Mesenchymal stem cell (in vitro differentiated cells and primary cell): ENCODE measurements around the gene FMN1.
A peak's percentile ranks its signal among the peaks of the same experiment; 100 is the strongest.

Source experiments
- DNase-seq: peaks from one replicate; pipeline ENCODE4 v3.0.0-alpha.2; 2013
- H2AFZ ChIP-seq: one replicate; pipeline ENCODE4 v1.6.1; 2013; ENCODE audit warnings: low read depth, mild to moderate bottlenecking, control low read depth, inconsistent platforms, low read length, moderate library complexity
- H2AK5ac ChIP-seq: 2 replicates; pipeline ENCODE4 v1.6.1; 2013; ENCODE audit warnings: low read length, moderate library complexity, mild to moderate bottlenecking, inconsistent platforms; ENCODE audit not compliant: severe bottlenecking
- H2BK120ac ChIP-seq: one replicate; pipeline ENCODE4 v1.6.1; 2013; ENCODE audit warnings: low read depth, mild to moderate bottlenecking, inconsistent platforms, low read length, moderate library complexity
- H2BK12ac ChIP-seq, 2 experiments: one replicate each; pipeline ENCODE4 v1.6.1; 2013; ENCODE audit warnings: inconsistent platforms in 2 of 2, low read length in 2 of 2, mild to moderate bottlenecking in 2 of 2, moderate library complexity in 2 of 2, control low read depth in 1 of 2
- H2BK15ac ChIP-seq: one replicate; pipeline ENCODE4 v1.6.1; 2013; ENCODE audit warnings: mild to moderate bottlenecking, low read depth, inconsistent platforms; ENCODE audit not compliant: poor library complexity, severe bottlenecking
- H2BK5ac ChIP-seq: 2 replicates; pipeline ENCODE4 v1.6.1; 2013; ENCODE audit warnings: low read depth, mild to moderate bottlenecking, low read length, control low read depth, inconsistent platforms; ENCODE audit not compliant: poor library complexity, severe bottlenecking
- H3K14ac ChIP-seq, 2 experiments: one replicate each; pipeline ENCODE4 v1.6.1; 2013; ENCODE audit warnings: inconsistent platforms in 2 of 2, low read length in 2 of 2, control low read depth in 1 of 2, mild to moderate bottlenecking in 1 of 2, moderate library complexity in 1 of 2
- H3K18ac ChIP-seq, 2 experiments: one replicate each; pipeline ENCODE4 v1.6.1; 2013; ENCODE audit warnings: inconsistent platforms in 2 of 2, low read length in 2 of 2, control low read depth in 1 of 2, low read depth in 1 of 2, mild to moderate bottlenecking in 1 of 2
- H3K23ac ChIP-seq, 2 experiments: one replicate each; pipeline ENCODE4 v1.6.1; 2013; ENCODE audit warnings: inconsistent platforms in 2 of 2, low read length in 2 of 2, mild to moderate bottlenecking in 2 of 2, moderate library complexity in 2 of 2, control low read depth in 1 of 2
- H3K27ac ChIP-seq: 2 replicates; pipeline ENCODE4 v1.5.1; 2013; ENCODE audit warnings: mild to moderate bottlenecking, moderate library complexity, low read length, control low read depth, inconsistent platforms; ENCODE audit not compliant: poor library complexity, severe bottlenecking
- H3K27me3 ChIP-seq, 2 experiments: 2 replicates each; pipeline versions ENCODE4 v1.6.1 to v1.7.0; 2013; ENCODE audit warnings: low read length in 2 of 2, mild to moderate bottlenecking in 2 of 2, moderate library complexity in 2 of 2, control low read depth in 1 of 2, inconsistent platforms in 1 of 2; ENCODE audit not compliant: control insufficient read depth in 1 of 2, insufficient read depth in 1 of 2
- H3K36me3 ChIP-seq, 2 experiments: 2 replicates each; pipeline versions ENCODE4 v1.6.1 to v1.7.0; 2013; ENCODE audit warnings: low read length in 2 of 2, control low read depth in 1 of 2, inconsistent platforms in 1 of 2, low read depth in 1 of 2, mild to moderate bottlenecking in 1 of 2; ENCODE audit not compliant: insufficient read depth in 2 of 2, control insufficient read depth in 1 of 2
- H3K4ac ChIP-seq, 2 experiments: one replicate each; pipeline ENCODE4 v1.6.1; 2013; ENCODE audit warnings: inconsistent platforms in 2 of 2, low read length in 2 of 2, mild to moderate bottlenecking in 2 of 2, moderate library complexity in 2 of 2, control low read depth in 1 of 2, low read depth in 1 of 2
- H3K4me1 ChIP-seq: 2 replicates; pipeline ENCODE4 v1.6.1; 2013; ENCODE audit warnings: low read depth, low read length, control low read depth; ENCODE audit not compliant: control insufficient read depth, insufficient read depth
- H3K4me2 ChIP-seq: 2 replicates; pipeline ENCODE4 v1.6.1; 2013; ENCODE audit warnings: low read length, mild to moderate bottlenecking, inconsistent platforms; ENCODE audit not compliant: poor library complexity, severe bottlenecking
- H3K4me3 ChIP-seq, 2 experiments: 2 replicates each; pipeline versions ENCODE4 v1.5.1 to v1.7.0; 2013; ENCODE audit warnings: low read length in 2 of 2, mild to moderate bottlenecking in 2 of 2, control low read depth in 1 of 2, low read depth in 1 of 2; ENCODE audit not compliant: insufficient read depth in 1 of 2
- H3K79me1 ChIP-seq: replicated peaks from 2 replicates; pipeline ENCODE4 v1.6.1; 2013; ENCODE audit warnings: mild to moderate bottlenecking, control low read depth, low read length, inconsistent platforms; ENCODE audit not compliant: poor library complexity, severe bottlenecking
- H3K9ac ChIP-seq: 2 replicates; pipeline ENCODE4 v1.7.0; 2013; ENCODE audit warnings: mild to moderate bottlenecking, low read length, moderate library complexity
- H3K9me3 ChIP-seq: 2 replicates; pipeline ENCODE4 v1.7.0; 2013; ENCODE audit warnings: mild to moderate bottlenecking, low read length; ENCODE audit not compliant: control insufficient read depth
- H4K8ac ChIP-seq: one replicate; pipeline ENCODE4 v1.6.1; 2013; ENCODE audit warnings: inconsistent platforms, mild to moderate bottlenecking, low read length, moderate library complexity
- H4K91ac ChIP-seq: one replicate; pipeline ENCODE4 v1.6.1; 2013; ENCODE audit warnings: mild to moderate bottlenecking, low read length, inconsistent platforms
- WGBS: methylation state at CpG from one replicate; pipeline ENCODE4 v1.1.7; 2013; ENCODE audit warnings: mixed read lengths; 5-methylcytosine and 5-hydroxymethylcytosine counted together

Gene FMN1

DNA sequence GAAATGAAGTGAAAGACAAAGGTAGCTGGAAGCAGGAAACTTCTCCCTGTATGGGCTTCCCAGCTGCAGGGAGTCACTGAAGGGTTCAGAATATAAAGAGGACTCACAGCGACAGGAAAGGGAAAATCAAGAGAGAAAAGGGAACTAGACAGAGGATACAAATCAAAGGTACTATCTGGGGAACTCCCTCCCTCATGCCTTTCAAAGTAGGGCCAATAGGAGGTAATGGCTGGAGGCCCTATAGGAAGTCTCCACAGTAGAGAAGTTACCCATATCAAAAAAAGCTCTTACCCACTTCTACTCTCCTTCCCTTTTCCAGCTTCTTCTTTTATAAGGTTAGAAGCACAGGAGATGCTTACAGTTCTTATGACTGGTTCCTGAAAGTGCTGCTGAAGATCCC, 43.5 kb downstream of the FMN1 start:
- no peak overlapping the region for H3K4me3 ChIP-seq
- H2BK5ac ChIP-seq: no peak overlapping the region
- no peak overlapping the region for H3K23ac ChIP-seq
- no peak overlapping the region for H3K14ac ChIP-seq
- H2AFZ ChIP-seq: no peak overlapping the region
- H3K36me3 ChIP-seq: no peaks in the 10 kb centered on the region
- WGBS: no CpG with 5 or more reads among the region's 1 CpG
- H3K4me2 ChIP-seq: no peak overlapping the region
- H4K8ac ChIP-seq: no peak overlapping the region
- no peak overlapping the region for H3K9ac ChIP-seq
- H3K4me1 ChIP-seq: peaks cover 11% of the 10 kb centered on the region
- H3K27me3 ChIP-seq: peaks cover 0 to 8% of the 10 kb centered on the region in 2 experiments
- no peak overlapping the region for H3K4ac ChIP-seq
- H4K91ac ChIP-seq: no peak overlapping the region
- no peak for DNase-seq
- no peak overlapping the region for H2BK120ac ChIP-seq
- no peak overlapping the region for H2BK15ac ChIP-seq
- no peak overlapping the region for H2AK5ac ChIP-seq
- no peak overlapping the region for H3K18ac ChIP-seq
- H3K27ac ChIP-seq: no peak overlapping the region
- no peak overlapping the region for H2BK12ac ChIP-seq
- no peaks in the 10 kb centered on the region for H3K9me3 ChIP-seq
- no peaks in the 10 kb centered on the region for H3K79me1 ChIP-seq

DNA sequence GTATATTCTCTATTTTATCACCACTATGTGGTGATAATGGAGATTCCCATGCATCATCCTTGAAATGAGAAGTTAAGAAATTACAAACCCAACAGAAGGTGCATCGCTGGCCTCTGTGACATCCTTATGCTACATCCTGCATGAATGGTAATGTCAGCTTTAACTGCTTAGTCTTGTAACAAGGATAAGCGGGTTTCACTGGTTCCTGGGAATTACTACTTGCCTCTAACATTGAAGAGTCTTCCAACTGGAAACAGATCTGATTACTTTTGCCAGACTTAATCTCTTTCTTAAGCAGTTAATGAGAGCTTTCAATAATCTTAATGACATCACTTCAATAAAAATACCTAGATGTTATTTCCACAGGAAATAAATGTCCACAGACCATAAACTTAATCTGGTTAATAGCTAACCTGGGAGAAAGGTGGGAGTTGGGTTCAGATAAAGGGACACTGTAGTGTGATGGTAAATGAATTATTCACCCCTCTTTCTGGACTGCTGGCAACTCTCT, 44.0 kb downstream of the FMN1 start:
- H3K4ac ChIP-seq: no peak overlapping the region
- no peaks in the 10 kb centered on the region for H3K79me1 ChIP-seq
- H3K14ac ChIP-seq: no peak overlapping the region
- H3K23ac ChIP-seq: no peak overlapping the region
- H4K8ac ChIP-seq: no peak overlapping the region
- H3K4me1 ChIP-seq: peaks cover 11% of the 10 kb centered on the region
- H3K4me2 ChIP-seq: no peak overlapping the region
- 100% methylated on average over 2 of the region's 2 CpGs for WGBS
- H2BK120ac ChIP-seq: no peak overlapping the region
- H2BK5ac ChIP-seq: no peak overlapping the region
- peaks cover 0 to 8% of the 10 kb centered on the region in 2 experiments for H3K27me3 ChIP-seq
- H3K9me3 ChIP-seq: peaks cover 2% of the 10 kb centered on the region
- no peak overlapping the region for H2AFZ ChIP-seq
- H2AK5ac ChIP-seq: no peak overlapping the region
- H3K36me3 ChIP-seq: no peaks in the 10 kb centered on the region
- H2BK15ac ChIP-seq: no peak overlapping the region
- no peak overlapping the region for H3K18ac ChIP-seq
- no peak overlapping the region for H3K27ac ChIP-seq
- H3K4me3 ChIP-seq: no peak overlapping the region
- H2BK12ac ChIP-seq: no peak overlapping the region
- H4K91ac ChIP-seq: no peak overlapping the region
- DNase-seq: no peak
- no peak overlapping the region for H3K9ac ChIP-seq

DNA sequence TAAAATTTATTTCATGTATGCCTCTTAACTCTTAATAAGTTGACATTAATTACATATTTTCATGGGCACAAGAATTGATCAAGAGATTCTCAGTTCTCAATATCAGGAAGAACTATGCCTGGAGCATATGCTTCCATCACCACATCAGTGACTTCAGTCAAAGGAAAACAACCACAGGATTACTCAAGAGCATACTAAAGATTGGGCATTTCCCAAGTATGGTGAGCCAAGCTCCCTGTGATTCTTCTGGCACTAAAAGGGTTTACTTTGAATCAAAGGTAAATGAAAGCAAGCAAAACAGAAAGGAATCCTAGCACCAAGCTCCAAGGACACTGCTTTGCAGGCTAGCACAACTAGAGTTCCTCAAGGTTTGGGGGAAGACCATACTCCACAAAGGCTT, 44.6 kb downstream of the FMN1 start:
- H2AFZ ChIP-seq: no peak overlapping the region
- H3K4me1 ChIP-seq: peaks cover 11% of the 10 kb centered on the region
- no peak overlapping the region for H3K23ac ChIP-seq
- H3K9me3 ChIP-seq: peaks cover 3% of the 10 kb centered on the region
- H4K8ac ChIP-seq: no peak overlapping the region
- no peak overlapping the region for H4K91ac ChIP-seq
- no peak overlapping the region for H3K27ac ChIP-seq
- no peak overlapping the region for H2AK5ac ChIP-seq
- no peak overlapping the region for H3K4me3 ChIP-seq
- no peak overlapping the region for H3K4ac ChIP-seq
- peak; percentile 16 for DNase-seq
- no peak overlapping the region for H2BK12ac ChIP-seq
- no peak overlapping the region for H2BK15ac ChIP-seq
- no peak overlapping the region for H2BK5ac ChIP-seq
- no peak overlapping the region for H3K4me2 ChIP-seq
- no peak overlapping the region for H3K18ac ChIP-seq
- H3K27me3 ChIP-seq: peaks cover 0 to 8% of the 10 kb centered on the region in 2 experiments
- no peak overlapping the region for H2BK120ac ChIP-seq
- H3K79me1 ChIP-seq: no peaks in the 10 kb centered on the region
- no peak overlapping the region for H3K14ac ChIP-seq
- H3K36me3 ChIP-seq: no peaks in the 10 kb centered on the region
- no peak overlapping the region for H3K9ac ChIP-seq

DNA sequence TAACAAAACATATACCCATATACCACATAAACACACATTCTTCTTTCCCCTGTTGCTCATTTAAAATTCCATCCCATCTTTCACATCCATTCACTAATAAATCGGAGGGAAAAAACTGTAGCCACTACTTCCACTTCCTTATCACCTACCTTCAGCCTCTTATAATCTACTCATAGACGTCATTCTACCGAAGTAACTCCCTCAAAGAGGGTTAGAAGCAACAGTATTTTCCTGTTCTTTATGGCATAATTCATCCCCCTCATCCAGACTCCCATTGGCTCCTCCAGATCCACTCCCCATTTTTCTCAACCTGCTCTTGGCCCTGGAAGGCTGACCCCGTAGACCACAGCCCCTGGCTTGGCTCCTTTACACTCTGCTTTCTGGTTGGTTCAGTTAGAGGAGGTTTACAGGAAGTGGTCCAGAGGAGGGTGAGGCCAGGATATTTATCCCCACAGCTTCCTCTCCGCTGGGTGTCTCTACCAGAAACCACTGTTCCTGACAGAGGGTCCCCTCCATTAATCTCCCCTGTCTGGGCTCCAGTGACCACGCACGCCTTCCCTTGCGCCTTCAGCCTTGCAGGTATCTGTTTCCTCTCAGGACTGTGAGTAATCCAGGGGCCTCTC, 46.3 kb downstream of the FMN1 start:
- Histone ChIP-seq H3K18ac (no peak overlapping the region), H4K8ac (no peak overlapping the region), H2BK120ac (no peak overlapping the region), H2AK5ac (peak overlapping the region; percentile 56), H3K9ac (no peak overlapping the region), H3K23ac (no peak overlapping the region), H2BK12ac (no peak overlapping the region), H2BK5ac (no peak overlapping the region), H3K4ac (no peak overlapping the region), H3K4me3 (no peak overlapping the region), H3K27me3 (peaks cover 0 to 8% of the 10 kb centered on the region in 2 experiments), H3K4me1 (peaks cover 4% of the 10 kb centered on the region), H3K9me3 (peaks cover 3% of the 10 kb centered on the region), H4K91ac (no peak overlapping the region), H3K4me2 (no peak overlapping the region), H3K36me3 (no peaks in the 10 kb centered on the region), H3K79me1 (no peaks in the 10 kb centered on the region), H3K14ac (no peak overlapping the region), H3K27ac (no peak overlapping the region), H2AFZ (peak overlapping the region; percentile 5), H2BK15ac (no peak overlapping the region)
- no peak for DNase-seq
- 74% methylated on average over 7 of the region's 8 CpGs for WGBS
